Measurements from ENCODE around the gene KYAT1. TPM values are rescaled to one million over a fixed set of nuclear protein-coding genes. Genes with fewer than 3 reads are reported as not detected.

Gene KYAT1
- total and polyA plus RNA-seq, 2 of the 13 experiments (the other 11 are each of a cell fraction or from before 2014, with no cell fraction given), result 9.2 to 46.5 TPM

DNA sequence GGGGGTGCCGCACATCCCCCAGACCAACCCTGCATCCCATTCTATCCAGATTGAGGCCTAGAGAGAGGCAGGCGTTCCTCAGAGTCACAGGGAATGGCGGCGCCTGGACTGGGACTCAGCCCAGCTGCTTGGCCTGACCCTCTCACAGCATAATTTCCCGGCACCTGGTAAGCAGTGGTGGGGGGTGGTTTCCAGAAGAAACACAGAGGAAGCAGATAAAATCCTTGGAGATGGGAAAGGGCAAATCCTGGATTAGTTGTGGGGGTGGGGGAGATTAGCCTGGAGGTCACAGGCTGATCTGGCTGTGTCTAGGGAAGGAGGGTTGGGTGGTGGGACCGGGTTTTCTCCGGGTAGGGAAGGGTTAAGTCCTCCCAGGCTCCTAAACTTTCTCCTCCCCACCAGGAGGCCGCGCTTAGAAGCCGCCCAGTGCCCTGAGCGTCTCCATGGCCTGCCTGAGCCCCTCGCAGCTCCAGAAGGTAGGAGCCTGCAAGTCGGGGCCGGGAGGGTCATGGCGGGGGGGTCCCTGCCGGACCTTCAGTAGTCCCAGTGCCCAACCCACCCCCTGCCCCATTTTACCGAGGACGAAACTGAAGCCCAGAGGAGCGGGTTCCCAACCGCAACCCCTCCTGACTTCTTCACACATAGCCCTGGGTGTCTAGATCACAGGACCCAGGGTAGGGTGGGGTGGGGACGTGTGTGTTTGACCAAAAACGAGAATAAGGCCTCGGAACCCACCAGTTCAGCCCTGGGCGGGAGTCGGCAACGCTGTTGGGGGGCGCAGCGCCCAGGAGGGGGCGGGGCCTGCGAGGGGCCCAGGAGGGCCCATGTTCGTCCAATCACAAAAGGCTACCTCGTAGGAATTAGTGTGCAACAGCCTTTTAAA lies 40.4 kb upstream of the KYAT1 start (continued):
- TF ChIP-seq MYC (CRISPR knock-in tag; IDR thresholded peaks at IDR 0.05; ENCODE audit: borderline replicate concordance) (0 out of 2 replicates have a peak, but pooled peaks have one; percentile 52), DR1 (CRISPR knock-in tag; IDR thresholded peaks at IDR 0.05) (no peak), ZNF12 (CRISPR knock-in tag; IDR thresholded peaks at IDR 0.05) (no peak), FOXM1 (CRISPR knock-in tag; IDR thresholded peaks at IDR 0.05) (no peak), KMT2B (CRISPR knock-in tag; IDR thresholded peaks at IDR 0.05) (0 out of 2 replicates have a peak, but pooled peaks have one; percentile 25), YEATS4 (CRISPR knock-in tag; IDR thresholded peaks at IDR 0.05; ENCODE audit: borderline replicate concordance) (peak; percentile 65; the same call in 1 of the 2 replicates), THAP8 (CRISPR knock-in tag; IDR thresholded peaks at IDR 0.05; ENCODE audit: borderline replicate concordance) (no peak), ZBTB37 (CRISPR knock-in tag; IDR thresholded peaks at IDR 0.05) (0 out of 2 replicates have a peak, but pooled peaks have one; percentile 16), ZNF83 (CRISPR knock-in tag; IDR thresholded peaks at IDR 0.05; ENCODE audit: borderline replicate concordance) (no peak), BCL6 (CRISPR knock-in tag; IDR thresholded peaks at IDR 0.05) (0 out of 2 replicates have a peak, but pooled peaks have one; percentile 8), ZNF18 (CRISPR knock-in tag; IDR thresholded peaks at IDR 0.05; ENCODE audit: insufficient replicate concordance) (no peak), DMAP1 (CRISPR knock-in tag; IDR thresholded peaks at IDR 0.05) (peak; percentile 68; the same call in 1 of the 2 replicates), ZC3H13 (CRISPR knock-in tag; IDR thresholded peaks at IDR 0.05) (no peak), ZNF382 (CRISPR knock-in tag; IDR thresholded peaks at IDR 0.05; ENCODE audit: borderline replicate concordance) (no peak), ZNF850 (CRISPR knock-in tag; conservative IDR thresholded peaks at IDR 0.05) (no peak), HNRNPL (IDR thresholded peaks at IDR 0.05; ENCODE audit: low read depth, low read length) (0 out of 2 replicates have a peak, but pooled peaks have one; percentile 29), NONO (IDR thresholded peaks at IDR 0.05) (no peak), NONO (CRISPR knock-in tag; conservative IDR thresholded peaks at IDR 0.05) (0 out of 2 replicates have a peak, but pooled peaks have one; percentile 51), ARNTL (CRISPR knock-in tag; IDR thresholded peaks at IDR 0.05) (peak; percentile 46; the same call in 1 of the 2 replicates), ARNT2 (CRISPR knock-in tag; IDR thresholded peaks at IDR 0.05; ENCODE audit: low read depth) (peak; percentile 14; the same call in 1 of the 2 replicates)
- TF ChIP-seq, protein P1, sequence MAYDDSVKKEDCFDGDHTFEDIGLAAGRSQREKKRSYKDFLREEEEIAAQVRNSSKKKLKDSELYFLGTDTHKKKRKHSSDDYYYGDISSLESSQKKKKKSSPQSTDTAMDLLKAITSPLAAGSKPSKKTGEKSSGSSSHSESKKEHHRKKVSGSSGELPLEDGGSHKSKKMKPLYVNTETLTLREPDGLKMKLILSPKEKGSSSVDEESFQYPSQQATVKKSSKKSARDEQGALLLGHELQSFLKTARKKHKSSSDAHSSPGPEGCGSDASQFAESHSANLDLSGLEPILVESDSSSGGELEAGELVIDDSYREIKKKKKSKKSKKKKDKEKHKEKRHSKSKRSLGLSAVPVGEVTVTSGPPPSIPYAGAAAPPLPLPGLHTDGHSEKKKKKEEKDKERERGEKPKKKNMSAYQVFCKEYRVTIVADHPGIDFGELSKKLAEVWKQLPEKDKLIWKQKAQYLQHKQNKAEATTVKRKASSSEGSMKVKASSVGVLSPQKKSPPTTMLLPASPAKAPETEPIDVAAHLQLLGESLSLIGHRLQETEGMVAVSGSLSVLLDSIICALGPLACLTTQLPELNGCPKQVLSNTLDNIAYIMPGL (CRISPR knock-in tag; IDR thresholded peaks at IDR 0.05; ENCODE audit: borderline replicate concordance in 1 of 2, low read depth in 1 of 2), result peak in 1 of 2 experiments; percentile 57; a peak in 2 of 4 replicates
- TF ChIP-seq, protein P2, sequence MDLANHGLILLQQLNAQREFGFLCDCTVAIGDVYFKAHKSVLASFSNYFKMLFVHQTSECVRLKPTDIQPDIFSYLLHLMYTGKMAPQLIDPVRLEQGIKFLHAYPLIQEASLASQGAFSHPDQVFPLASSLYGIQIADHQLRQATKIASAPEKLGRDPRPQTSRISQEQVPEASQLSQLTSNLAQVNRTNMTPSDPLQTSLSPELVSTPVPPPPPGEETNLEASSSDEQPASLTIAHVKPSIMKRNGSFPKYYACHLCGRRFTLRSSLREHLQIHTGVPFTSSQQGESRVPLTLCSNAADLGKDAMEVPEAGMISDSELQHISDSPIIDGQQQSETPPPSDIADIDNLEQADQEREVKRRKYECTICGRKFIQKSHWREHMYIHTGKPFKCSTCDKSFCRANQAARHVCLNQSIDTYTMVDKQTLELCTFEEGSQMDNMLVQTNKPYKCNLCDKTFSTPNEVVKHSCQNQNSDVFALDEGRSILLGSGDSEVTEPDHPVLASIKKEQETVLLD (CRISPR knock-in tag; IDR thresholded peaks at IDR 0.05; ENCODE audit: low read depth), result no peak
